ENCODE data around the gene KCNN3. TPM values are rescaled to one million over a fixed set of nuclear protein-coding genes. Genes with fewer than 3 reads are reported as not detected.

The KCNN3 gene
- total RNA-seq, 1 donor from 2014 or later, result 4.3 TPM

DNA sequence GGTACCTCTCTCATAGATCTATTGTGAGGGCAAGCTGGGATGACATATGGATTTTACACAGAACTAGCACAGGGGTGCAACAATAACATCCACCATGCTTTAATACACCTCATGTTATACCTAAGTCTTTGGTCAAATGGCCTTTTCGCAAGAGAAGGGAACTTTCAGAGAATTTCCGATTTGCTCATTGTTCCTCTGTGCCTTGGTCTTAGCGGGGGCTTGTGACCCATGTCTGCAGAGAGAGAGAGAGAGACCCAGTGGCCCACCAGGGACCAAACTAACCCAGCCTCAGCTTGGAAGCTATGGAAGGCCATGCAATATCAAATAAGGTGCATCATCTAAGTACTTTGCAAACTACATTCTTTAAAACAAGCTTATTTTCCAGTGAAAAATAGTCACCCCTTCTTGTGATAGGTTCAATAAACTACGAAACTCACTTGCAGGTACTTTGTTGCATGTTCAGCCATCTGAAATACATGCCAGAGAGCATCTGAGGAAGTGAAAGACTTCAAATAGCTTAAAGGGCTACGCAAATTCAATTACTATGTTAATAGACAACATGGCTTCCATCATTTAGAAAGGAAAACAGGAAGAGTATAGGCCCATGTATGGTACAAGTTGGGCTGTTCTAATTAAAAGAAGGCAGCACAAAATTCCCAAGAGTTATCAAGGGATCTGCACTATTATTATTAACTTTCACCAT, 100.7 kb downstream of the KCNN3 start:
- no peak for TF ChIP-seq EZH2phosphoT487 (IDR thresholded peaks at IDR 0.05)
- no peak for TF ChIP-seq EZH2 (IDR thresholded peaks at IDR 0.05)
- TF ChIP-seq, protein P1, sequence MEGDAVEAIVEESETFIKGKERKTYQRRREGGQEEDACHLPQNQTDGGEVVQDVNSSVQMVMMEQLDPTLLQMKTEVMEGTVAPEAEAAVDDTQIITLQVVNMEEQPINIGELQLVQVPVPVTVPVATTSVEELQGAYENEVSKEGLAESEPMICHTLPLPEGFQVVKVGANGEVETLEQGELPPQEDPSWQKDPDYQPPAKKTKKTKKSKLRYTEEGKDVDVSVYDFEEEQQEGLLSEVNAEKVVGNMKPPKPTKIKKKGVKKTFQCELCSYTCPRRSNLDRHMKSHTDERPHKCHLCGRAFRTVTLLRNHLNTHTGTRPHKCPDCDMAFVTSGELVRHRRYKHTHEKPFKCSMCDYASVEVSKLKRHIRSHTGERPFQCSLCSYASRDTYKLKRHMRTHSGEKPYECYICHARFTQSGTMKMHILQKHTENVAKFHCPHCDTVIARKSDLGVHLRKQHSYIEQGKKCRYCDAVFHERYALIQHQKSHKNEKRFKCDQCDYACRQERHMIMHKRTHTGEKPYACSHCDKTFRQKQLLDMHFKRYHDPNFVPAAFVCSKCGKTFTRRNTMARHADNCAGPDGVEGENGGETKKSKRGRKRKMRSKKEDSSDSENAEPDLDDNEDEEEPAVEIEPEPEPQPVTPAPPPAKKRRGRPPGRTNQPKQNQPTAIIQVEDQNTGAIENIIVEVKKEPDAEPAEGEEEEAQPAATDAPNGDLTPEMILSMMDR (IDR thresholded peaks at IDR 0.05), result no peak
- H3F3A ChIP-seq (ENCODE audit: low read depth), result no peaks in the 10 kb centered on the region
- H3K27ac Mint-ChIP-seq, result no peak overlapping the region
- no peaks in the 10 kb centered on the region for H3K36me3 Mint-ChIP-seq
- H3K4me3 ChIP-seq, result no peak overlapping the region
- H3K4me1 Mint-ChIP-seq, result peaks cover 20% of the 10 kb centered on the region
- no peaks in the 10 kb centered on the region for H3K79me2 ChIP-seq (ENCODE audit: low read depth)
- H3K36me3 ChIP-seq, result no peaks in the 10 kb centered on the region
- no peak overlapping the region for H3K4me2 ChIP-seq
- H3K9me3 ChIP-seq (ENCODE audit: low read depth), result no peaks in the 10 kb centered on the region
- no peak overlapping the region for H3K4me3 Mint-ChIP-seq
- peaks cover 11% of the 10 kb centered on the region for H3K27me3 Mint-ChIP-seq (ENCODE audit: insufficient read depth, low read depth)
- peaks cover 9% of the 10 kb centered on the region for H3K4me1 ChIP-seq
- no peak overlapping the region for H3K27ac ChIP-seq
- no peak overlapping the region for H3K9ac ChIP-seq
- H3K27me3 ChIP-seq, result no peaks in the 10 kb centered on the region
- no peaks in the 10 kb centered on the region for H4K20me1 ChIP-seq (ENCODE audit: low read depth)
- no peaks in the 10 kb centered on the region for H3K9me3 Mint-ChIP-seq
- no peak overlapping the region for H2AFZ ChIP-seq (replicated peaks)
- DNase-seq (ENCODE audit: low spot score), result no peak

DNA sequence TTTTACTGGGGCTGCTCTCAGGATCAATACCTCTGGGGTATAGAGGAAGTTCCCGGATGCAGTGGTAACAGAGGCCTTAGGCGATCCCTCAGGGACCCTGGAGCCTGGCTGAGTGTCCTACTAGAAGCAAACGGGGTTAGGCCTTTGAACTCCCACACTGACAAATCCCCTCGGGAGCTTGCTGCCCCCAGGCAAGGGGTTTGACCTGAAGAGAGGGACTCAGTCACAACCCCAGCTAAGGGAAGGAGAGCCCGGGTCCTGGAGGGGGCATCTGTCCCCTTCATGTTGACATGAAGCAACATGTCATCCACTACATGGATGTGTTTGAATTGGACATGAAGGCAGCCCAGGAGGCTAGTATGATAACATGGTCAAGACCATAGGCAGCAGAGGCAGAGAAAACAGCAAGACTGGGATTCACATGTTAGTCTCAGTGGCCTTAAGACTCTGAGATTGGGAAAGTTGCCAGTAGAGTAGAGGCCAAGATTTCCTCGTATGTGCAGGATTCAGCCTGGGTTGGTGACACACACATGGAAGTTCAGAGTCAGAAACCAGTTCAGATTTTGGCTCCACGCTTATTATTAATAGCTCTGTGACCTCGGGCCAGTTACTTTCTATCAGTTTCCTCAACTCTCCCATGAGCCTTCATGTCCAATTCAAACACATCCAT, 101.5 kb downstream of the KCNN3 start:
- Mint-ChIP-seq H3K36me3 (no peaks in the 10 kb centered on the region), H3K4me1 (peaks cover 13% of the 10 kb centered on the region), H3K4me3 (no peak overlapping the region), H3K27me3 (ENCODE audit: insufficient read depth, low read depth) (peaks cover 11% of the 10 kb centered on the region), H3K27ac (no peak overlapping the region), H3K9me3 (no peaks in the 10 kb centered on the region)
- no peak overlapping the region for H3K4me3 ChIP-seq
- H3K4me2 ChIP-seq, result no peak overlapping the region
- no peak overlapping the region for H3K9ac ChIP-seq
- H3K27ac ChIP-seq, result no peak overlapping the region
- H3F3A ChIP-seq (ENCODE audit: low read depth), result no peaks in the 10 kb centered on the region
- no peak overlapping the region for H2AFZ ChIP-seq (replicated peaks)
- TF ChIP-seq EZH2 (IDR thresholded peaks at IDR 0.05) (no peak), EZH2phosphoT487 (IDR thresholded peaks at IDR 0.05) (no peak)
- TF ChIP-seq, protein P1 (IDR thresholded peaks at IDR 0.05), result no peak
- H3K79me2 ChIP-seq (ENCODE audit: low read depth), result no peaks in the 10 kb centered on the region
- peaks cover 7% of the 10 kb centered on the region for H3K4me1 ChIP-seq
- H3K9me3 ChIP-seq (ENCODE audit: low read depth), result no peaks in the 10 kb centered on the region
- no peaks in the 10 kb centered on the region for H3K36me3 ChIP-seq
- no peaks in the 10 kb centered on the region for H3K27me3 ChIP-seq
- DNase-seq (ENCODE audit: low spot score), result no peak
- no peaks in the 10 kb centered on the region for H4K20me1 ChIP-seq (ENCODE audit: low read depth)

DNA sequence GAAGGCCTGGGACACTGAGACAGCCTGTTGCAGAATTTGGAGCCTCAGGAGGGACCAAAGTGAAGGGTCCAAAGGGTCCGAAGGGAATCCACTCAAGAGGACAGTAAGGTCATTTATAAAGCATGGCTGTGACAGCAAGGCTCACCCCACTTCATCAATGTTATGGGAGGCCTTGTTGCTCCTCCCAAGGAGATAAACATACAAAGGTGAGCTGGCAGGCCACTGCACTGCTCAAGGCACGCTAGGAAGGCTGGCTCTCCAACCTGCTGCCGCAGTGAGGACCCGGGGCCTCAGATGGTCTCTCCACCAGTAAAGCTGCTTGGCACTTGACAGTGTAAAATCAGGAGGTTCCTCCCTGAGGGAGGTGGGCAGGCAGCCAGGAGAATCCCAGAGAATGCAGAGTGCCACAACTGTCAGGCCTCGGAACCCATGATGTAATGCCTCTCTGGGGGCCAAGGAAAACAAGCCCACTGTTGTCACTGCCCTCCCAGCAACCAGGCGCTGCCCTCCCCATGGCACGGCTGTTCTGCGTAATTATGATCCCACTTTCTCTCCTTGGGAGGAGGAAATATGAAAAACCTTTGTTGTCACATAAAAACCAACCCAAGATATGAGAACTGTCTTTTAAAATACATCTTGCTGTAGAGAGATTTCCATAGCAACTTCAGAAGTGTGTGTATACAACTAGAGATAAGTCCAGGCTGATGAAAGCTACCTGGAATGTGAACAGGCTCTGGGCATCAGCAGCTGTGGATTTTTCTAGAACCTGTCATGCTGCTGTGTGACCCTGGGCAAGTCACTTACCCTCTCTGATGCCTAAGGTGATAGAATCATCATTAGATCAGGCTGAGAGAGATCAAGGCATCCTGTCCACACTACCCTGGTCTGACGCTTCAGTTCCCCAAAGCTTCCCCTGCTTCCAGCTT, 102.5 kb downstream of the KCNN3 start:
- TF ChIP-seq EZH2 (IDR thresholded peaks at IDR 0.05) (no peak), EZH2phosphoT487 (IDR thresholded peaks at IDR 0.05) (no peak)
- TF ChIP-seq, protein P1 (IDR thresholded peaks at IDR 0.05), result no peak
- Mint-ChIP-seq H3K4me3 (no peak overlapping the region), H3K36me3 (no peaks in the 10 kb centered on the region), H3K27ac (no peak overlapping the region), H3K4me1 (peaks cover 3% of the 10 kb centered on the region), H3K9me3 (no peaks in the 10 kb centered on the region), H3K27me3 (ENCODE audit: insufficient read depth, low read depth) (peaks cover 12% of the 10 kb centered on the region)
- DNase-seq (ENCODE audit: low spot score), result no peak
- no peak overlapping the region for H3K9ac ChIP-seq
- no peak overlapping the region for H3K27ac ChIP-seq
- H2AFZ ChIP-seq (replicated peaks), result no peak overlapping the region
- H3K4me3 ChIP-seq, result no peak overlapping the region
- no peaks in the 10 kb centered on the region for H3K4me1 ChIP-seq
- H4K20me1 ChIP-seq (ENCODE audit: low read depth), result no peaks in the 10 kb centered on the region
- no peaks in the 10 kb centered on the region for H3K9me3 ChIP-seq (ENCODE audit: low read depth)
- no peaks in the 10 kb centered on the region for H3K36me3 ChIP-seq
- H3K4me2 ChIP-seq, result no peak overlapping the region
- no peaks in the 10 kb centered on the region for H3F3A ChIP-seq (ENCODE audit: low read depth)
- peaks cover 7% of the 10 kb centered on the region for H3K27me3 ChIP-seq
- H3K79me2 ChIP-seq (ENCODE audit: low read depth), result no peaks in the 10 kb centered on the region
